HEK293 (cell line): ENCODE results near the gene TRAF2.

ENCODE experiments used
- KLF8 ChIP-seq: fragments of 450-650 bp; formaldehyde crosslinking; IDR thresholded peaks from 2 replicates; pipeline ENCODE4 v1.5.1; 2016; ENCODE audit warnings: missing biosample characterization, missing genetic modification characterization
- ZBTB1 ChIP-seq: fragments of 450-650 bp; formaldehyde crosslinking; IDR thresholded peaks from 2 replicates; pipeline ENCODE4 v1.5.1; 2016; ENCODE audit warnings: missing biosample characterization, missing genetic modification characterization
- ZNF510 ChIP-seq: fragments of 450-650 bp; formaldehyde crosslinking; IDR thresholded peaks from 2 replicates; pipeline ENCODE4 v1.5.1; 2018; ENCODE audit warnings: mild to moderate bottlenecking, missing genetic modification characterization, missing biosample characterization; ENCODE audit not compliant: insufficient replicate concordance
- TF ChIP-seq, protein P1 (sequence below): fragments of 450-650 bp; formaldehyde crosslinking; IDR thresholded peaks from 2 replicates; pipeline ENCODE4 v1.5.1; 2016; ENCODE audit warnings: missing biosample characterization, missing genetic modification characterization

DNA sequence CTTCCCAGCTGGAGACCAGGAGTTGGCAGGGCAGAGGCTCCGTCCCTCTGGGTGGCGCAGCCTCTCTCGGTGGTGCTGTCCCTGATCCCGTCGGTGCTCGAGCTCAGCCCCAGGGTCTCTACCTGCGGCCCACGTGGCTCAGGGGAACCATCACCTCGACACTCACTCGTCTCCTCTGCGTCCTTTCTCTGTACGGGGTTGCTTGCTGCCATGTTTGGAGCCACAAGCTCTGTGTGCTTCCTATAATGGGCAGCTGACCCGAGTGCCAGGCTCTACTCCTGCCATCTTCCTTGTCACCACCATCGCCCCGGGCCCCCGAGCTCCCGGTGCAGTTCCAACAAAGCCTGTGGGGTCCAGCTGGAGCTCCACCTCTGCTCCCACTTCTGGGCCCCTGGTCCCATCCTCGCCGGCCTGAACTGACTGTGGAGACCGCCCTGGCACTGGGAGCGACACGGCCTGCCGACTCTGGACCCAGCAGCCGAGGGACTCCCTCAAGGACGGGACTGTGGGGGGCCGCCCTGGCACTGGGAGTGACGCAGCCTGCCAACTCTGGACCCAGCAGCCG is 53.2 kb downstream of the TRAF2 start:
- TF ChIP-seq, protein P1, sequence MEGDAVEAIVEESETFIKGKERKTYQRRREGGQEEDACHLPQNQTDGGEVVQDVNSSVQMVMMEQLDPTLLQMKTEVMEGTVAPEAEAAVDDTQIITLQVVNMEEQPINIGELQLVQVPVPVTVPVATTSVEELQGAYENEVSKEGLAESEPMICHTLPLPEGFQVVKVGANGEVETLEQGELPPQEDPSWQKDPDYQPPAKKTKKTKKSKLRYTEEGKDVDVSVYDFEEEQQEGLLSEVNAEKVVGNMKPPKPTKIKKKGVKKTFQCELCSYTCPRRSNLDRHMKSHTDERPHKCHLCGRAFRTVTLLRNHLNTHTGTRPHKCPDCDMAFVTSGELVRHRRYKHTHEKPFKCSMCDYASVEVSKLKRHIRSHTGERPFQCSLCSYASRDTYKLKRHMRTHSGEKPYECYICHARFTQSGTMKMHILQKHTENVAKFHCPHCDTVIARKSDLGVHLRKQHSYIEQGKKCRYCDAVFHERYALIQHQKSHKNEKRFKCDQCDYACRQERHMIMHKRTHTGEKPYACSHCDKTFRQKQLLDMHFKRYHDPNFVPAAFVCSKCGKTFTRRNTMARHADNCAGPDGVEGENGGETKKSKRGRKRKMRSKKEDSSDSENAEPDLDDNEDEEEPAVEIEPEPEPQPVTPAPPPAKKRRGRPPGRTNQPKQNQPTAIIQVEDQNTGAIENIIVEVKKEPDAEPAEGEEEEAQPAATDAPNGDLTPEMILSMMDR (tag by site-specific recombination), result no peak
- no peak for TF ChIP-seq KLF8 (tag by site-specific recombination)
- TF ChIP-seq ZBTB1 (tag by site-specific recombination), result no peak
- no peak for TF ChIP-seq ZNF510 (tag by site-specific recombination)
